ENCODE measurements around the gene SKIC8.

The SKIC8 gene

GRCh38 chr15:78302579-78303312 lies 3.3 kb upstream of the SKIC8 start:
- TF ChIP-seq CTCF (IDR thresholded peaks at IDR 0.05), result no peak

- TF ChIP-seq CTCF (IDR thresholded peaks at IDR 0.05), result no peak
These were observed 2.4 kb upstream of the SKIC8 start for GRCh38 chr15:78301828-78302227.

GRCh38 chr15:78301326-78301725 lies 1.9 kb upstream of the SKIC8 start:
- TF ChIP-seq CTCF (IDR thresholded peaks at IDR 0.05), result no peak

- TF ChIP-seq CTCF (IDR thresholded peaks at IDR 0.05), result no peak
These were observed 7.2 kb downstream of the SKIC8 start for GRCh38 chr15:78292219-78292618.

GRCh38 chr15:78291698-78292097 lies 7.7 kb downstream of the SKIC8 start:
- no peak for TF ChIP-seq CTCF (IDR thresholded peaks at IDR 0.05)

GRCh38 chr15:78291052-78291451 lies 8.4 kb downstream of the SKIC8 start:
- TF ChIP-seq CTCF (IDR thresholded peaks at IDR 0.05), result no peak

- no peak for TF ChIP-seq CTCF (IDR thresholded peaks at IDR 0.05)
These were observed 9.2 kb downstream of the SKIC8 start for GRCh38 chr15:78290222-78290621.

- no peak for TF ChIP-seq CTCF (IDR thresholded peaks at IDR 0.05)
These were observed 14.7 kb downstream of the SKIC8 start for GRCh38 chr15:78284758-78285157.
